HG03095 (cell line): ENCODE data around the gene DNAH1.
A peak's percentile ranks its signal among the peaks of the same experiment; 100 is the strongest.
"Not testable (repeated sequence)": the region's sequence is repeated elsewhere in the genome, so short reads cannot be mapped to it uniquely, and the experiment has no call there.

Experiments
- ATAC-seq: cut with Tn5 transposase; IDR thresholded peaks from one replicate; pipeline ENCODE4 v1.9.1; 2021; ENCODE audit warnings: moderate library complexity; ENCODE audit not compliant: unreplicated experiment

DNAH1 gene

GRCh38 chr3:52315977-52316764, at the start of gene DNAH1:
Gene DNAH1, plus strand, starts transcription at chr3:52316319. Its CDS starts 6,124 bp downstream, at chr3:52322443.
- no peak for ATAC-seq

GRCh38 chr3:52268036-52268435, 48.1 kb upstream of the DNAH1 start:
- ATAC-seq, result no peak

GRCh38 chr3:52269776-52270175, 46.3 kb upstream of the DNAH1 start:
- no peak for ATAC-seq

DNA sequence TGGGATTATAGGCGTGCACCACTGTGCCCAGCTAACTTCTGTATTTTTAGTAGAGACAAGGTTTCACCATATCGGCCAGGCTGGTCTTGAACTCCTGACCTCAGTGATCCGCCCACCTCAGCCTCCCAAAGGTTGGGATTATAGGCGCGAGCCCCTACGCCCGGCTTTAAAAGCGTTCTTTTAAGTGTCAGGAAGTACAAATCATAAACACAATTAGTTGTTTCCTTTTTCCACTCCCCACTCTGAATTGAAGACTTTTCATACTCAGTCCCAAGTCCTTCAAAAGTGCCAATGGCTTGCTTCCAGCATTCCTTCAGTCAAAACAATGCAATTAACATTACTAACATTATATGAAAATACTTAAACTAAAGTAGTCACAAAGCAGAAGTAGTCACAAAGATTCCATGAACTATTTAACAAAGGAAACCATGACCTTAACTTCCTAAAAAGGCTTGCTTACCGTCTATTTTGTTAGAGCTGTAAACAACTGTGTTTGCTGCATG, 45.8 kb upstream of the DNAH1 start:
- no peak for ATAC-seq

- not testable (repeated sequence) for ATAC-seq
Observed at GRCh38 chr3:52272172-52272571, 43.9 kb upstream of the DNAH1 start.

DNA sequence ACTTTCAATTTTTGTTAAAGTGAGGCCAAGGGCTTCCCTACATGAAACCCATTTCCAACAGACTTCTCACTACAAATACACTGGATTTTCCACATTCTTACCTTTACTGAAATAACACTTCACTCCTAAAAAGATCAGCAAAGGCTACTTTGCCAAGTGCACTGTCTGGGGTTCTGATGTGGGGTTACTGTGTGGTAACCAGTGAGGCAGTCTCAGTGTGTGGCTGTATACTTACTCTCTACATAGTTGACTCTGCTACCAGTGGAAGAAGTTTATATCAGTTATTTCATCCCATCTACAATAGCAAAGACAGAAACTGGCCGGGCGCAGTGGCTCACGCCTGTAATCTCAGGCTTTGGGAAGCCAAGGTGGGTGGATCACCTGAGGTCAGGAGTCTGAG, 43.3 kb upstream of the DNAH1 start:
- no peak for ATAC-seq

DNA sequence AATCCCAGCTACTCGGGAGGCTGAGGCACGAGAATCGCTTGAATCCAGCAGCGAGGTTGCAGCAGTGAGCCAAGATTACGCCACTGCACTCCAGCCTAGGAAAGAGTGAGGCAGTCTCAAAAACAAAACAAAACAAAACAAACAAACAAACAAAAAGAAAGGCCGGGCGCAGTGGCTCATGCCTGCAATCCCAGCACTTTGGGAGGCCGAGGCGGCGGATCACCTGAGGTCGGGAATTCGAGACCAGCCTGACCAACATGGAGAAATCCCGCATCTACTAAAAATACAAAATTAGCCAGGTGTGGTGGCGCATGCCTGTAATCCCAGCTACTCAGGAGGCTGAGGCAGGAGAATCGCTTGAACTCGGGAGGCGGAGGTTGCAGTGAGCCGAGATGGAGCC, 41.3 kb upstream of the DNAH1 start:
- not testable (repeated sequence) for ATAC-seq

- ATAC-seq, result no peak
Observed at GRCh38 chr3:52277071-52277964, 38.8 kb upstream of the DNAH1 start.

GRCh38 chr3:52277972-52278509, 38.1 kb upstream of the DNAH1 start:
- peak; percentile 47 for ATAC-seq

DNA sequence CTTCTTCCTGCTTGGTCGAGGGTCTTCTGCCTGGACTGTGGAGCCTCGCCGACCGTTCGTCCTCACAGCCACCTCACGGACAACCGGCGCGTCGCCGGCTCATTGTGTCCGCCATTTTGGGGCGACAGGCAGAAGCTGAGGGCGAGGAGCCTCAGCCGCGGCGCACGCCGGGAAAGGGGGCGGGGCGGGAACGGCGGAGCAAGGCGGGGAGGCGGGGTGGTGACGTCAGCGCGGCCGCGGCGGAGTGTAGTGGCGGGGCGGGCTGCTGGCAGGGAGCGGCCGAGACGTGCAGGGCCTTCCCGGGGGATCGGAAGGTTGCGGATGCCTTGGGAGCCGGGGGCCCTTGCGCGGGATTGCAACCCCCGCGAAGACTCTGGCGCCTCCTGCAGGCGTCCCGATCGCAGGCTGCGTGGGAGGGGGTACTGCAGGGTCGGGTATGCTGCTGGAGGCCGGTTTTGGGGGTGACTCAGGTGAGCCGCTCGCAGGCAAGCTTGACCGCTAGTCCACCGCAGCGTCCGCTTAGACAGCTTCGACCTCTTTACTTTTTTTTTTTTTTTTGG, 37.5 kb upstream of the DNAH1 start, which contains the start of gene WDR82:
WDR82 (minus strand) TSS at position 140 of the 560 bp plus-strand sequence. CDS start 288 bp downstream, outside the sequence.
- peak; percentile 83 for ATAC-seq

- no peak for ATAC-seq
Observed at GRCh38 chr3:52279596-52279995, 36.5 kb upstream of the DNAH1 start.

- ATAC-seq, result no peak
Observed at GRCh38 chr3:52280050-52280461, 36.1 kb upstream of the DNAH1 start.

DNA sequence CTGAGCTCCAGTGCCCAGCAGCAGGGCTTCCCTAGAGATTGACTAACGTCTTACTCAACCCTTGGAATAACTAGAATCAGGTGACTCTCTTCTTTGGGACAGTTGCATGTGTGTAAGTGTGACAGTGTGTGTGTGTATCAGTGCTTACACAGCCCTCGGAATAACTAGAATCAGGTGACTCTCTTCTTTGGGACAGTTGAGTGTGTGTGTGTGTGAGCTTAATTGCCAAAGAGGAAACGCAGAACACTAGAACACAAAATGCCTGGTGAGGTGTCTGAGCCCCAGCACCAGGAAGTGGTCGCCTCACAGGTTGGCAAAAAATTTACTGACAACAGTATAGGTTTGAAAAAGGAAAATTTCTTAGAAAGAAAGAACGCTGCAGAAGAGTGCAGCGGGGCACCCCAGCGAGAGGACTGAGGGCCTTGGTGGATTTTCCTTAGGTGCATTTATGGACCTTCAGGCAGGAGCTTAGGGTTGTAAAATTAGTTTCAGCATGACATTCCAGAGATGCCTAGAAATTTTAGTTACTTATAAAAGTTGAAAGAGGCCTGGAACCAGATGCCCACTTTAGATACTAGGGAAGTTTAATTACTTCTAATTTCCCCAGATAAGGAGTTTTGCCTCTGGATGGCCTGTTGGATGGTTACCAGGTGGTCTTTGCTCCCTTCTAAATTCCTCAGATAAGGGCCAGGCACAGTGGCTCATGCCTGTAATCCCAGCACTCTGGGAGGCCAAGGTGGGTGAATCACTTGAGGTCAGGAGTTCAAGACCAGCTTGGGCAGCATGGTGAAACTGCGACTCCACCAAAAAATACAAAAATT, 33.9 kb upstream of the DNAH1 start:
- no peak for ATAC-seq

DNA sequence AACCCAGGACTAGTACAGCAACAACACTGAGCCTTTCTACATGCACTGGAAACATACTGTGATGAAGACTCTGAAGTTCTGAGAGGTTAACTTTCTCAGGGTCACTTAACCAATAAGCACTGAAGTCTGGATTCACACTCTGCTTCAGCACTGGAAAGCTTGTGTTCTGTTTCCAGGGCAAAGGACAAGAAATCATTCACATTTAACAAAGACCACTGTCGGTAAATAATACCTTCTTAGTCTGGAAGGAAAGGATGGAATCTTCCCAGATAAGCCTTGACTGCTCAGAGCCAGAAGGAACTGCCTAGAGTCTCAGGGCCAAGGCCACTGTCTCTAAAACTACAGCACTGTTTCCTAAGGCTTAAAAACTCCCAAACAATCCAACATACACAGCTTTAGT, 32.8 kb upstream of the DNAH1 start:
- no peak for ATAC-seq

DNA sequence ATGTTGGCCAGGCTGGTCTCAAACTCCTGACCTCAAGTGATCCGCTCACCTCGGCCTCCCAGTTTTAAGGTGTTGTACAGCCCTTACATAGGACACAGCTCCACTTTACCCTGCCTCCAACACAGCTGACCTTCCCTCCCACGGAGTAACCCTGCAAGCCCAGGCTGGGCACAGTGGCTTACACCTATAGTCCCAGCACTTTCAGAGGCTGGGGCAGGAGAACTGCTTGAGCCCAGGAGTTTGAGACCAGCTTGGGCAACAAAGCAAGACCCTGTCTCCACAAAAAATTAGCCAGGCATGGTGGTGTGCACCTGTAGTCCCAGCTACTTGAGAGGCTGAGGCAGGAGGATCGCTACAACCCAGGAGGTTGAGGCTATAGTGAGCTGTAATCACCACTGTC, 32.1 kb upstream of the DNAH1 start:
- ATAC-seq, result not testable (repeated sequence)

- no peak for ATAC-seq
Observed at GRCh38 chr3:52286777-52287110, 29.4 kb upstream of the DNAH1 start.

DNA sequence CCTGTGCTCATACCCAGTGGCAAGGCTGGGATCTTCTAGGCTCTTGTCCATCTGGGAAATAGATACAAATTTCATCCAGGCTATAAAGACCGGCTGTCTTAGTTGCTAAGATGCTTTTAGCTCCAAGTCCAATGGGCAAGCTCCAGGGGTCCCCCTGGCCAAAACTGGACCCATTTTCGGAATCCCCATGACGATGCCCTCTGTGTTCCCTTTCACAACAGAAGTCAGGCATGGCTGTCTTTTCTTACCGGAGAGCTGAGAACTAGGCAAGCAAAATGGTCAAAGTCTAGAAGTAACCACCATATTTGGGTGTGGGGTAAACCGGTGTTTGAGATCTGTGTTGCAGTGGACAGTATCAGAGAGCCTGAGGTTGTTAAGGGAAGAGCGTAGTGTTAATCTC, 27.4 kb upstream of the DNAH1 start:
- no peak for ATAC-seq

GRCh38 chr3:52289338-52289746, 26.8 kb upstream of the DNAH1 start:
- no peak for ATAC-seq

GRCh38 chr3:52289747-52290595, 26.1 kb upstream of the DNAH1 start:
- ATAC-seq, result no peak
